Measurements from ENCODE around the gene KLF9.

The KLF9 gene

GRCh38 chr9:70352356-70352755 is 62.1 kb downstream of the KLF9 start:
- no peak for DNase-seq

- DNase-seq, result no peak
These were observed 67.4 kb downstream of the KLF9 start for GRCh38 chr9:70347046-70347445.

GRCh38 chr9:70340572-70340971 is 73.9 kb downstream of the KLF9 start:
- peak; percentile 20 for DNase-seq
